SIG-M5 (cell line): ENCODE data around the gene VTI1B.
"Not testable (repeated sequence)": the region's sequence is repeated elsewhere in the genome, so short reads cannot be mapped to it uniquely, and the experiment has no call there.

Source experiments
- DNase-seq: peaks from one replicate; lab custom pipeline; 2025; lab: John Stamatoyannopoulos, UW

The VTI1B gene, protein sequence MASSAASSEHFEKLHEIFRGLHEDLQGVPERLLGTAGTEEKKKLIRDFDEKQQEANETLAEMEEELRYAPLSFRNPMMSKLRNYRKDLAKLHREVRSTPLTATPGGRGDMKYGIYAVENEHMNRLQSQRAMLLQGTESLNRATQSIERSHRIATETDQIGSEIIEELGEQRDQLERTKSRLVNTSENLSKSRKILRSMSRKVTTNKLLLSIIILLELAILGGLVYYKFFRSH

DNA sequence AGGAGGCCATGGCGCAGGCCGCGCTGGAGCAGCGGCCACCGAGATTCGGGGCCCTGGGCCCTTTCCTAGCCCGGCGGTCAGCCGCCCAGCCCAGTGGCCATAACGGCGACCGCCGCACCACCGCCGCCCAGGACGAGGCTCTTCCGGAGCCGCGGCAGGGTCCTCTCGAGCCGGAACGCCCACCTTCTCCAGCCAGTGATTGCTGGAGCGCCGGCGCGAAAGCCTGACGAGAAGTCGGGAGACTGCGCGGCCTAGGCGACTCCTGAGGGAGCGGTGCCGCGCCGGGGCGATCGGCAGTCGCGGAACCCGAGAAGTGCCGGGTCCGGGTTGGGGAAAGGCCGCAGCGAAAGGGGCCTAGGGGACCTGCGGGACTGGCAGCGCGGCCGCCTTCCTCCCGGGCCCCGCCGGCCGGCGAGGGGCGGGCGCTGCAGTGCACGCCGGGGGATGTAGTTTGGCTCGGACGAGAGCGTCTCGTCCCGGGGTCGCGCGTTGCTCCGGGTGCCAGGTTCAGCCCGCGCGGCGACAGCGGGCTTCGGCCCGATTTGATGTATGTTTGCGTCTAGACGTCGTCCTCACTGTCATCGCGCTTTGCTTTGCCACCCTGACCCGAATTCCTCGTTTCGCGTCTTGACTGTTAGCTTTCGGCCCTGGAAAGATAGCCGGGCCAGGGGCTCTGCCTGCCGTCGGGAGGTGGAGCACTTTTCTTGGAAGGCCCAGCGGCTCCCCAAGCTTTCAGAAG, at the start of gene VTI1B:
VTI1B (minus strand) TSS at position 153 of the 739 bp plus-strand sequence; CDS start at position 10, 143 bp downstream.
- DNase-seq = no peak

DNA sequence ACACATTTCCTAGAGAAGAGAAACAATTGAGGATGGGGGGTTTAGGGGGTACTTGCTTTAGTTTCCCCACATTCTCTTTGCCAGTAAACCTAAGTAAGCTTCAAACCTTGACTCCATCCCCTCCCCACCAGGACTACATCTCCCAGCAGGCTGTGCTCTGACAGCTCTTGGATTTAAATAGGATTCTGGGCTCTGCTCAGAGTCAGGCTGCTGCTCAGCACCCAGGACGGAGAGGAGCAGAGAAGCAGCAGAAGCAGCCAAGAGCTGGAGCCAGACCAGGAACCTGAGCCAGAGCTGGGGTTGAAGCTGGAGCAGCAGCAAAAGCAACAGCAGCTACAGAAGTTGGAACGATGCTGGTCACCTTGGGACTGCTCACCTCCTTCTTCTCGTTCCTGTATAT, 47.9 kb upstream of the VTI1B start:
- DNase-seq = no peak

DNA sequence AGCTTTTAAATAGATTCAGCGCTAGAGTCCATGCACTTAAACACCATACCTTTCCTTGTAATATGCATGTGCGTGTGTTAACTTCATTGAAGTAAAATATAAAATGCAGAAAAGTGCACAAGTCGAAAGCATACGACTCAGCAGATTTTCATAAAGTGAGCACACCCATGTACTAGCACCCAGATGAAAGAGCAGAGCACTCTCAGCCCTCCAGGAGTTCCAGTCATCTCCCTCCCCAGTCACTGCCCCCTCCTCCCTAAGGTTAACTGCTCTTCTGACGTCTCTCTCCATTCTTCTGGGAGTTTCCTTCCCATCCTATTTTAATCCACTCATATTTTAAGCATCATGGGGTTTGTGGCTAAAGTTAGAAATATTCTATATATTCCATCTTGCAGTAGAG, 47.4 kb upstream of the VTI1B start:
- no peak for DNase-seq

DNA sequence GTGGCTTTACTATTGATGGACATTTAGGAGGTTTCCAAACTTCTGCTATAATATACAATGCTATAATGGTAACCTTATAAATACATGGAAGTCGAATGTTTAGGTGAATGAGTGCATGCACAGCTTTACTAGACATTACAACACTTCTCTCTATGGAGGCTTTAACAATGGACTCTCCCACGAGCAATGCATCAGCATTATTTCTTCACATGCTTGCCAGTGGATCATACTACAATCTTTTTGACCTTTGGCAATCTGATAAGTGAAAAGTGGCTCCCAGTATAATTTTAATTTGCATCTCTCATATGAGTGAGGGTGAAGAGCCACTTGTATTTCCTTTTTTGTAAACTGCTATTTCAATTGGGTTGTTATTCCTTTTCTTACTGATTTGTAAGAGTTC, 45.4 kb upstream of the VTI1B start:
- no peak for DNase-seq

DNA sequence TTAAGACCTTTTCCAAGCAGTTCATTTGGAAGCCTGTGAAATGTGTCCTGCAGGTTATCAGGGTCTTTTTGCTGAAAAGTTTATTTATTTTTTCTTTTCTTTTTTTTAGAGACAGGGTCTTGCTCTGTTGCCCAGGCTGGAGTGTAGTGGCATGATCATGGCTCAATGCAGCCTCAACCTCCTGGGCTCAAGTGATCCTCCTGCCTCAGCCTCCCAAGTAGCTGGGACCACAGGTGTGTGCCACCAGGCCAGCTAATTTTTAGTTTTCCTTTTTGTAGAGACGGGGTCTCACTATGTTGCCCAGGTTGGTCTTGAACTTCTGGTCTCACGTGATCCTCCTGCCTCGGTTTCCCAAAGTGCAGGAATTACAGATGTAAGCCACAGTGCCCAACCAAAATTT, 45.0 kb upstream of the VTI1B start:
- DNase-seq = not testable (repeated sequence)

DNA sequence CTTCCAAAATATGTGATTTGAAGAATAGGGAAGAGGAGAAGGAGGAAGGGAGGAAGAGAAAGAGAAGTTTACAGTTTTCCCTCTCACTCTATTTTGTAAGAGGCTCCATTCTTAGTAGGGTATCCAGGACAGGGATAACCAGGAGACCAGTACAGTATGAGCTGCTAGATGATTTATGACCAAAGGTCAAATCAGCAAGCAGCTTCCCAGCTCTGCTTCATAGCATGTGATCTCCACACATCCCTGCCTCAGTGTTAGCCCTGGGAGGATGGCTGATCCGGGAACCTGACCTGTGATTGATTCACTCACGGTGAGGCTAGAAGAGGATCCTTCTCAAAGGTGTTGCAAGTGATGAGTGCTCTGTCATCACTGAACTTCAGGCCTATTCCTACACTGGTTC, 43.8 kb upstream of the VTI1B start:
- DNase-seq = no peak

DNA sequence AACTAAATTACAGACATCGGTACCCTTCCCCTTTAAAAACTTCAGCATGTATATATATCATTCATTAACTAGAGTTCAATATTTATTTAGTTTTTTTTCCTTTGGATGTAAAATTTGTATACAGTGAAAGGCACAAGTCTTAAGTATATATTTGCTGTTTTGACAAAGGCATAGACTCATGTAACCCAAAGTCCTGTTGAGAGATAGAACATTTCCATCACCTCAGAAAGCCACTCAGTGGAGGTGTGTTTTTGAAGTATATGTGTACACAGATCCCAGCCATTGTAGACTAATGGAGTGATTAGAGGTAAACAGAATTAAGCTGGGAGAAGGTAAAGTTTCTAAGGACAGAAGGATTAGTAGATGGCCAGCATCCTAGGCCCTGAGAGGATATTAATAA, 42.6 kb upstream of the VTI1B start:
- no peak for DNase-seq

DNA sequence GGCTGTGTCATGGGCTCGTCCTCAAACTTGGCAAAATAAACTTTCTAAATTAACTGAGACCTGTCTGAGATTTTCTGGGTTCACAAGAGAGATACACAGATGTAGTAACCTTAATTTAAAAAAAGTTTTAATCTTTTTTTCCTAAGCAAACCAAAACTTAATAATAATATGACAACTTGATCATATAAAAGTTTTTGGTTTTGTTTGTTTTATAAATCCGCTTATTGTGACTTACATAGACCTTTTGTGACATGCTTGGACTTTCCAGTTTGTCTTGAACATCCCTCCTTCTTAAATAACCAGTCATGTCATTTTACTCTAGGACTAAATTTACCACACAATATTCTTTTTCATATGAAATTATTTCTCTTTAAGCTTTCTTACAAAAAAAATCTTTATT, 35.8 kb upstream of the VTI1B start:
- DNase-seq = no peak

DNA sequence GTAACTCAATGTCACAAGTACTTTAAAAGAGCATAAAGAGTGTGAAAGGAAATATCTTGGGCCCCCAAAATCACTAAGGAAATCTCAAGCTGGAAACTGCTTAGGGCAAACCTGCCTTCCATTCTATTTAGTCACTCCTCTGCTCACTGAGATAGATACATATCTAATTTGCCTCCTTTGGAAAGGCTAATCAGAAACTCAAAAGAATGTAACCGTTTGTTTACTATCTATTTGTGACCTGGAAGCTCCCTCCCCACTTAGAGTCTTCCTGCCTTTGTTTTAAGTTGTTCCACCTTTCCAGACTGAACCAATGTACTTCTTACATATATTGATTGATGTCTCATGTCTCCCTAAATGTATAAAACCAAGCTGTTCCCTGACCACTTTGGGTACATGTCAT, 35.4 kb upstream of the VTI1B start:
- DNase-seq = not testable (repeated sequence)

DNA sequence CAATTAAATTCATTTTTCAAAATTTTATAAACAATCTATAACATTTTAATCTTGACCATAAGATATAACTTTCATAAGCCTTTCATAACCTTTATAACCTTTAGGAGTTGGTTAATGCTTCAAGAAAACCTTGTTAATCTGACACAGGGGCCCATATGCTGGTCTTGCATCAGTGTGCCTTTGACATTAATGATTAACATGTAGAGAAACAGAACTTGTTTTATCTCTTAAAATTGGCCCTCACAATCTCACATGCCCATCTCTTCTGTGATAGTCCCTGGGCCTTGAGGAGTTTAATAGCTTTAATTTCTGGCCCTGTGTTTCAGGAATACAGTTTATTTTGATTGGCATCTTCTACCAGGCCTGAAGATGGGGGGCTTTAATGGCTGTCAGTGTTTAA, 34.9 kb upstream of the VTI1B start:
- not testable (repeated sequence) for DNase-seq

DNA sequence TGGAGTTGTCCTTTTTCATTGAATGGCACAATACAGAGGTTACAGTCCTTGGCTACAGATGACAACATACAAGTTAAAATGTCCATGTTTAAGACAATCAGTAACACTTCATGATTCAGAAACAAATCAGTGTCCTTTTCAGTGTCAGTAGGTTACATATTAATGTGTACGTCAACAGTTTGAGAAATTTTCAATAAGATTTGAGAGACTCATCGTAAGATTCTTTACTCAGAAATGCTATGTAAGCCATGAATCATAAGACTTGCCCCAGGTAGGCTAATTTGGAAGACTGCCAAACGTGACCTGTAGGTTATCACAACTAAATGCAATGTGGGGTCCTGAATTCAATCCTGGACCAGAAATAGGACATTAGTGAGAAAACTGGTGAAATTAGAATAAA, 30.8 kb upstream of the VTI1B start:
- DNase-seq = no peak

DNA sequence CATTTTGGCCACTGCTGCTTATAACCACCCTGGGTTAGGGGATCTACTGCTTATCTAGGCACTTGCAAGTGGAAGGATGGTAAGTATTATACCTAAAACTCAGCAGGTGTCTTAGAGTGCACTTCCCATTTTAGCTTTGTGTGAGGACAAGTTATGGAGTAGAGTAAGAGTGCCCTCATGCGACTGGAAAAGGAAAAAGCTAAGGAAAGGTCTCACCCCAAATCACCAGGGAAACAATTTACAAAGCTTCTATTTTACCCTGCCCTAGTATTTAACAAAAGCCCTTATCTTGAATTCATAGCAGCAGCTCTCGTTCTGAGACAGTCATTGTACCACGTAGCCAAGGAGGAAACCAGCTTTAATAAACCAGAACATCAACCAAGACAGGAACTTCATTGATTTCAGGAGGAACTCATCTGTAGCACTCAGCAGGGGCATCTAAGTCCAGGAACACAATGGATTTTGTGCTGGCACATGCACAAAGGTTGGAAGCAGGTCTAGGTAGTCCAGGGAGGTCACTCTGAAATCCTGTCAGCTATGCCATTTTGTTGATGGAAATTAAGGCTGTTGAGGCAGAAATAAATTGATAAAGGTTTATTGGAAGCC, 30.2 kb upstream of the VTI1B start:
- DNase-seq = peak; percentile 10

DNA sequence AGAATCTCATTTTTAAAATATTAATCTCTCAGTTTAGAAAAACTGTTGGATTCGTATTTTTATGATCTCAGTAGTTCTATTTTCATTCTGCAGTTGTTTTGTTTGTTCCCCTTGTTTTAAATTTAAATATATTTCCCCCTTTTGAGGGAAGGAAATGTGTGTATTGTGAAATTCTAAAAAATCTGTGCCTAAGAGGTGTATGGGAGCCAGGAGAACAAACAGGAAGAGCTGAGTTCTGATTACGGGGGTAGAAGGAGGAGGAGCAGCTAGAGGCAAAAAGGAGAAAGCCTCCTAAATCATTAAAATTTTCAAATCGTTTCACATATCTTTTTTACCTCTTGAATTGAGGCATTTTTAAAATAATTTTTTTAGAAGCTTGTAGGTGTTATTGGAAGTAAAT, 29.6 kb upstream of the VTI1B start:
- DNase-seq = no peak

DNA sequence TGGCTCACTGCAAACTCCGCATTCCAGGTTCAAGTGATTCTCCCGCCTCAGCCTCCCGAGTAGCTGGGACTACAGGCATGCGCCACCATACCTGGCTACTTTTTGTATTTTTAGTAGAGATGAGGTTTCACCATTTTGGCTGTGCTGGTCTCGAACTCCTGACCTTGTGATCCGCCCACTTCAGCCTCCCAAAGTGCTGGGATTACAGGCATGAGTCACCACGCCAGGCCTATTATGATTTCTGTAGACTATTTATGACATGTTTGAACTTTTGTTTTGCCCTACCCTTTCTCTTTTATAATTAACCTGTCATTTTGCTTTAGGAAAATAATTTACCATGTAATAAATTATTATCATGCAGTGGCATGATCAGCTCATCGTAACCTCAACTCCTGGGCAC, 27.1 kb upstream of the VTI1B start, which contains the start of gene RDH12:
RDH12 (plus strand) TSS at position 395 of the 400 bp plus-strand sequence. CDS start 20,757 bp downstream, outside the sequence.
- not testable (repeated sequence) for DNase-seq

DNA sequence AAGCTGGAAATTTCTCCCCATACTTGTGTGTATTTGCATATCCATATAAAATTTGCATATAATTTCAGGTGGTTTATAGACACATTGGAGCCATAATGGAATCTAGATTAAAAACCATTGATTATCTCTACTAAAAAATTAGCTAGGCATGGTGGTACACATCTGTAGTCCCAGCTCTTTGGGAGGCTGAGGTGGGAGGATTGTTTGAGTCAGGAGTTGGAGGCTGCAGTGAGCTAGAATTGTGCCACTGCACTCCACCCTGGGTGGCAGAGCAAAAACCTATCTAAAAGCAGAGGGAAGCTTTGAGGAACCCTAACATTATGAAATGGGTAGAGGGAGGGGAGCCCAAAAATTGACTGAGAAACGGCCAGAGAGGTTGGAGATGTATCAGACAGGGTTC, 23.7 kb upstream of the VTI1B start:
- DNase-seq = no peak

DNA sequence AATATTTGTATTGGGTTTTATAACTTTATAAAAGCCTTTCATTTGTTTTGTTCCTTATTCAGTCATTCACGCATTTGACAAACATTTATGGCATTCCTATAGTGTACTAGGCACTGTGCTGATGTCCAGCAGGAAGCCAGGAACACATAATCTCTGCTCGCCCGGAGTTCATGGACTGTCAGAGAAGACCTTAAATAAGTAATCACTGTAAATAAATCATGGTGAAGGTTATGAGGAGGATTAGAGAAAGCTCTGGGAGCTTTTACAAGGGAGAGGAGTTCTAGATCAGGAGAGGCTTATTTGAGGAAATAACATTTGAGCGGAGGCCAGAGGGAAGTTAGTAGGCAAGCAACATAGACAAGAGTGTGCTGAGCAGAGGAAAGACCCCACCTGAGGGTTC, 22.6 kb upstream of the VTI1B start:
- no peak for DNase-seq

DNA sequence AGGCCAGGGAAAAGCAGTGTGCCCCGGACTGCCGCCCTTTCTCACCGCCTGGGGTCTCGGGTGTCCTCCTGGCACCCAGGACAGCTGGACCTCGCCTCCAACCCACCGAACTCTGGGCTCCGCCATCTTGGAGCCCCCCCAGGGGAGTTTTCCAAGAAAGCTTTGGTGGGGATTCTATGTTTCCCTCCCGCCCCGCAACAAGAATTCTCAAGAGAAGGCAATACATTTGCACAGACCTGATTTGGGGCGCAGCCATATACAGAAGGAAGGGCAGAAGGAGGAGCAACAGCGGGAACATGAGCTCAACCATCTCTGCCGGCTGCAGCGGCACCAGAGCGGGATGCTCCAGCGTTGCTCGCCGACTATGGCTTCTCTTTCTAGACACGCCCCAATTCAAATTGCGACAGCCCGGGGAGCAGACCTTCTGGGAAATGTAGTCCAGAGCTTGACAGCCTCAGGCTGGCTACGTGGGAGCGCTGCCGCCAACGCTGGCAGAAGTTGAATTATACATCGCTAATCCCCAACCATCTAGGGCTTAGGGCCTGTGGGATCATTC, 21.0 kb upstream of the VTI1B start, which contains the start of gene RDH11:
RDH11 (minus strand) TSS at position 371 of the 556 bp plus-strand sequence; CDS start at position 310, 61 bp downstream.
- DNase-seq = peak; percentile 79

DNA sequence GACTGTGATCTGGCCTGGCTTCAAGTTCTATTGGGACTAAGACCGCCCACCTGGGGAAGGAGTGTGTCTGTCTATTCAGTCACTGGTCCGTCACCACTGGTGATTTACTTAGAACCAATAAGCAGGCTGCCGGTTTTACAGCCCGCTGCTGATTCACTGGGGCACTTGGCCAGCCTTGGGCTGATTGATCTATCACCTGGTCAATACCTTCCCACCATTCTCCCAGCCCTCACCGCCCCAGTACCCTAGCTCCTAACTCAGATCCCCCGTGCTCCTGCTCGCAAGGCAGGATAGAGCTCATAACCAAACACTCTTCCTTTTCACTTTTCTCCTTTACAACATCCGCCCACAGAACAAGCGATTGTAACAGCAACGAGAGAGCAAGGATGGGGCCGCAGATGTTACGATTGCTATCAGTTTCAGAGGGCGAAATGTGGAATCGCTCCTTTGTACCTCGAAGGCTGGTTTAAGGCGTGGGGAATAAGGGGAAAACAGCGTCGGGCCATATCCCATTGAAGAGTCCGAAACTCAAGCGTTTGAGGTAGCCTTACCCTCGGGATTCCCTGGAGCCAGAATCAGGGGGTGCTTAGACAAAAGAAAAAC, 20.5 kb upstream of the VTI1B start:
- DNase-seq = peak; percentile 20

DNA sequence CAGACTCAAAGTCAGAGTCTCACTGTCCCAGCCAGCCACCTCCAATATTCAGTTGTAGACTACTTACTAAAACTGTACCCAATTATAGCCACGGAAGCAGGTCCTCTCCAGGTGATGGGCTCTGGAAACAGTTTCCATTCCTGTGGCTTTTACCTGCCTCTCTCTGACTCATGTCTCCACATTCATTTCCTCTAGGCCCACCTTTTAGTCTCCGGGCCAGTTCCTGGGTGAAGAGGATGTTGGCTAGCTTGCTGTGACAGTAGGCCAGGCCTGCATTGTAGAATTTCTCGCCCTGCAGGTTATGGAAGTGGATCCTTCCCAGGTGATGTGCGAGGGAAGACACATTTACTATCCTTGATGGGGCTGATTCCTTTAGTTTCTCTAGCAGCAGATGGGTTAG, 15.6 kb upstream of the VTI1B start:
- no peak for DNase-seq

DNA sequence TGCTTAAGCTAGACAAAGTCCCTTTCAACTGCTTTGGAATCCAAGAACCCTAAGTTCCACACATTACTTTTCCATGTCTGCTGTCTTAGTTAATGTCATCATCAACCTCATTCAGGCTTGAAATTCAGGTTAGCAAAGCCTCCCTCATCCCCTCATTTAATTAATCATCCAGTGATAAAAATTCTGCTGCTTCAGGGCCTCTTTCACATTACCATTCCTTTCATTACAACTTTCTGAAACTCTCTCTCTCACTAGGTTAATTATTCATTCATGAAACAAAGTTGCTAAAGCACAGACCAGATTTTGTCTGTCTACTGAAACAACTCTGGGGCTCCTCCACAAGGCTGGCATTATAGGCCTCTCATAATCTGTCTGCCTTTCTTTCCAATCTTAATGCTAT, 9.4 kb upstream of the VTI1B start:
- DNase-seq = no peak

DNA sequence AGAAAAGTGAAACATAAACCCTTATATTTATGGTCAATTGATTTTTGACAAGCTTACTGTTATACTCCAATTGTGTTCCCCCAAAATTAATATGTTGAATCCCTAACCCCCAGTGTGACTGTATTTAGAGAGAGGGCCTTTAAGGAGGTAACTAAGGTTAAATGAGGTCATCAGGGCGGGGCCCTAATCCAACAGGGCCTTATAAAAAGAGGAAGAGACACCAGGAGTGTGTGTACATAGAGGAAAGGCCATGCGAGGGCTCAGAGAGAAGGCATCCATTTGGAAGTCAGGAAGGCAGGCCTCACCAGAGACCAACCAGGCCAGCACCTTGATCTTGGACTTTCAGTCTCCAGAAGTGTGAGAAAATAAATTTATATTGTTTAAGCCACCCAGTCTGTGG, 6.5 kb upstream of the VTI1B start:
- DNase-seq = no peak

DNA sequence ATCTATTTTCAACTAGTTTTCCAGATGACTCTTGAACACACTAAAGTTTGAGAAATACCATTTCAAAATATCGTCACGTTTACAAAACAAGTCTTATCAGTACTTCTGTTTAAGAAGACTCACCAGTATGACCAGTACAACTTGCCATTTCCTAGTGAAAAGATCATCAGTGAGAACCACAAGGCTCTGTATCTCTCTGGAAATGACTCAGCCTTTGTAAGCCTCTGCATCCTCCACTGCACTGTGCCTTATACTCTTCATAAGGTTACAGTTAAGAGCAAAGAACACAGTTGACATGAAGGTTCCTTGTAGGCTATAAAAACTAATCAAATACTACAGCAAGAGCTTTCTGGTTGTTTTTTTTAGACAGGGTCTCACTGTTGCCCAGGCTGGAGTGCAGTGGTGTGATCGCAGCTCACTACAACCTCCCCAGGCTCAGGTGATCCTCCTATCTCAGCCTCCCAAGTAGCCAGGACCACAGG, 5.7 kb upstream of the VTI1B start:
- no peak for DNase-seq
